K562 (cell line): Measurements from ENCODE around the gene PLAAT1. TPM values are rescaled to one million over a fixed set of nuclear protein-coding genes. Genes with fewer than 3 reads are reported as not detected.

Experiments used
- ATAC-seq: fragments of 200-7000 bp; cut with Tn5 transposase; 3 replicates; pipeline ENCODE4 v1.9.1; 2020; ENCODE audit warnings: moderate library complexity
- BruUV-seq: library from RNA; stranded (reverse); fragments of 400-500 nt; replicated peaks from 2 replicates; lab custom pipeline; 2021; lab: Mats Ljungman, UMichigan
- CTCF ChIA-PET: fragments of 300-600 bp; formaldehyde crosslinking; extraction: SDS; loops from one replicate; lab custom pipeline; 2021; ENCODE audit warnings: low intra/inter-chr PET ratio; lab: Yijun Ruan, JAX
- POLR2A ChIA-PET: fragments of 300-600, 350-650 bp; sonication (Branson Sonifier 250); formaldehyde crosslinking; extraction: SDS; loops from one replicate; lab custom pipeline; 2021; ENCODE audit warnings: antibody characterized with exemption, inconsistent platforms; lab: Yijun Ruan, JAX
- DNase-seq, 4 experiments: peaks; one replicate each; pipeline versions ENCODE4 v3.0.0 to v3.0.0-alpha.2; 2011 to 2018; ENCODE audit warnings: low spot score in 3 of 4, mixed read lengths in 3 of 4; ENCODE audit errors: extremely low read depth in 1 of 4
- FAIRE-seq: peaks from 2 replicates; lab custom pipeline; 2011; peaks lifted over from hg19 to GRCh38; lab: Jason Lieb, UNC
- H2AFZ ChIP-seq: 2 replicates; pipeline ENCODE4 v1.6.0; 2011; ENCODE audit warnings: low read depth, low read length, control low read depth, inconsistent platforms
- H3K27ac ChIP-seq: fragments of 200-600 bp; 3 replicates; pipeline ENCODE4 v1.8.0; 2011; ENCODE audit warnings: low read depth, mild to moderate bottlenecking, control low read depth, inconsistent platforms, low read length, moderate library complexity, mixed read lengths; ENCODE audit errors: extremely low read depth
- H3K27me3 ChIP-seq, 2 experiments: fragments of 300-600 bp in 1 of 2; 2 replicates in 1 of 2; 3 replicates in 1 of 2; pipeline versions ENCODE4 v1.6.0 to v1.8.0; 2011; ENCODE audit warnings: inconsistent platforms in 2 of 2, low read length in 2 of 2, mild to moderate bottlenecking in 1 of 2, mixed read lengths in 1 of 2, moderate library complexity in 1 of 2; ENCODE audit not compliant: control insufficient read depth in 2 of 2, insufficient read depth in 2 of 2
- H3K36me3 ChIP-seq: fragments of 300-600 bp; 3 replicates; pipeline ENCODE4 v1.8.0; 2011; ENCODE audit warnings: mild to moderate bottlenecking, low read length, inconsistent platforms; ENCODE audit not compliant: control insufficient read depth, insufficient read depth
- H3K4me1 ChIP-seq, 2 experiments: fragments of 200-600 bp in 1 of 2; replicated peaks in 1 of 2; 2 replicates in 1 of 2; 3 replicates in 1 of 2; pipeline versions ENCODE4 v1.5.1 to v1.8.0; 2011; ENCODE audit warnings: inconsistent platforms in 2 of 2, low read length in 2 of 2, mild to moderate bottlenecking in 1 of 2, mixed read lengths in 1 of 2, moderate library complexity in 1 of 2; ENCODE audit not compliant: control insufficient read depth in 2 of 2, insufficient read depth in 2 of 2
- H3K4me2 ChIP-seq: 2 replicates; pipeline ENCODE4 v1.6.1; 2011; ENCODE audit warnings: low read length, control low read depth, inconsistent platforms, mixed read lengths; ENCODE audit not compliant: insufficient read depth
- H3K4me3 ChIP-seq: fragments of 200-600 bp; sonication (generic), shearing (Covaris generic); 2 replicates; pipeline ENCODE4 v1.5.1; 2016; ENCODE audit warnings: control low read depth, inconsistent platforms
- H3K79me2 ChIP-seq: fragments of 200-600 bp; 3 replicates; pipeline ENCODE4 v1.8.0; 2011; ENCODE audit warnings: low read length, inconsistent platforms; ENCODE audit not compliant: control insufficient read depth, insufficient read depth
- H3K9ac ChIP-seq, 2 experiments: 2 replicates each; pipeline versions ENCODE4 v1.6.0 to v1.6.1; 2011; ENCODE audit warnings: low read depth in 2 of 2, low read length in 2 of 2, control low read depth in 1 of 2, inconsistent platforms in 1 of 2, mild to moderate bottlenecking in 1 of 2, mixed read lengths in 1 of 2; ENCODE audit not compliant: insufficient read depth in 1 of 2
- H3K9me1 ChIP-seq: one replicate; pipeline ENCODE4 v1.6.0; 2011; ENCODE audit warnings: inconsistent platforms, mild to moderate bottlenecking, low read length, moderate library complexity; ENCODE audit not compliant: control insufficient read depth, insufficient read depth
- H3K9me3 ChIP-seq: replicated peaks from 2 replicates; pipeline ENCODE4 v1.5.1; 2011; ENCODE audit warnings: low read depth, low read length, inconsistent platforms; ENCODE audit not compliant: control insufficient read depth, insufficient read depth
- H4K20me1 ChIP-seq: replicated peaks from 2 replicates; pipeline ENCODE4 v1.6.1; 2011; ENCODE audit warnings: low read length, inconsistent platforms, mixed read lengths; ENCODE audit not compliant: control insufficient read depth, insufficient read depth
- BRD9 ChIP-seq: fragments of 450-650 bp; IDR thresholded peaks from 2 replicates; pipeline ENCODE4 v1.6.1; 2018; ENCODE audit warnings: low read depth; ENCODE audit not compliant: partially characterized antibody
- ELF4 ChIP-seq: fragments of 450-650 bp; formaldehyde crosslinking; IDR thresholded peaks from 2 replicates; pipeline ENCODE4 v1.4.0; 2022; ENCODE audit warnings: missing genetic modification characterization
- FOXJ3 ChIP-seq: sonication (generic); formaldehyde crosslinking; IDR thresholded peaks from 2 replicates; pipeline ENCODE4 v1.4.0; 2020; ENCODE audit warnings: mild to moderate bottlenecking, missing genetic modification reagents
- NR1H2 ChIP-seq: sonication (generic); formaldehyde crosslinking; IDR thresholded peaks from 2 replicates; pipeline ENCODE4 v1.4.0; 2020; ENCODE audit warnings: mild to moderate bottlenecking, missing genetic modification reagents
- PCBP1 ChIP-seq: fragments of 200-400 bp; formaldehyde crosslinking; IDR thresholded peaks from 2 replicates; pipeline ENCODE4 v1.6.1; 2018; ENCODE audit warnings: mild to moderate bottlenecking, low read depth, low read length; ENCODE audit not compliant: poor library complexity, severe bottlenecking
- PCBP2 ChIP-seq: fragments of 200-400 bp; formaldehyde crosslinking; IDR thresholded peaks from 2 replicates; pipeline ENCODE4 v1.6.1; 2018; ENCODE audit warnings: low read length, low read depth, mild to moderate bottlenecking, moderate library complexity; ENCODE audit not compliant: poor library complexity, severe bottlenecking
- PHTF2 ChIP-seq: fragments of 250-450 bp; sonication (Bioruptor Pico); IDR thresholded peaks from 2 replicates; pipeline ENCODE4 v1.5.0; 2021; ENCODE audit warnings: mild to moderate bottlenecking
- PRMT5 ChIP-seq: sonication (generic); formaldehyde crosslinking; IDR thresholded peaks from 2 replicates; pipeline ENCODE4 v1.5.0; 2020; ENCODE audit warnings: missing genetic modification reagents
- TCFL5 ChIP-seq: fragments of 250-450 bp; sonication (Bioruptor Pico); conservative IDR thresholded peaks from 2 replicates; pipeline ENCODE4 v1.6.1; 2021; ENCODE audit warnings: mild to moderate bottlenecking, moderate library complexity, matching md5 sums
- ZFPM2 ChIP-seq: fragments of 250-450 bp; sonication (Bioruptor Pico); IDR thresholded peaks from 2 replicates; pipeline ENCODE4 v1.5.1; 2022; ENCODE audit warnings: mild to moderate bottlenecking
- ZNF3 ChIP-seq: fragments of 250-450 bp; sonication (Bioruptor Pico); IDR thresholded peaks from 2 replicates; pipeline ENCODE4 v1.5.0; 2021; ENCODE audit warnings: mild to moderate bottlenecking, moderate library complexity
- ZNF57 ChIP-seq: fragments of 450-650 bp; formaldehyde crosslinking; IDR thresholded peaks from 2 replicates; pipeline ENCODE4 v1.4.0; 2020; ENCODE audit warnings: mild to moderate bottlenecking, moderate library complexity
- WGBS: fragments of 100-300 bp; shearing (Covaris generic); methylation state at CpG from one replicate; pipeline ENCODE4 v1.1.6; 2016; ENCODE audit warnings: low coverage, mixed read lengths; ENCODE audit not compliant: insufficient coverage; ENCODE audit errors: missing lambda C conversion rate; 5-methylcytosine and 5-hydroxymethylcytosine counted together
- in situ Hi-C: fragments of 300-500 bp; cut with MboI; formaldehyde crosslinking; loops from 4 replicates; pipeline ENCODE4 v1.15.0; 2018; ENCODE audit warnings: inconsistent platforms, mixed read lengths
- intact Hi-C: fragments of 100-400 bp; cut with micrococcal nuclease; formaldehyde crosslinking; loops from 2 replicates; pipeline ENCODE4 v1.14.2; 2022
- polyA plus RNA-seq, 8 experiments: library from polyadenylated mRNA; depleted of rRNA in 4 of 8; stranded (reverse) in 5 of 8; unstranded in 3 of 8; fragments of >200 nt; fragmentation: Nextera tagmentation in 2 of 8; fragmentation: Illumina TruSeq in 1 of 8; extraction: Ambion mirVana in 2 of 8; extraction: Trizol in 1 of 8; gene quantifications; 2 replicates each; pipeline versions ENCODE4 v1.2.1 to v1.2.3, GENCODE V29; 2011 to 2014; ENCODE audit warnings: inconsistent platforms in 1 of 8, missing spikeins in 1 of 8
- total RNA-seq, 7 experiments: library from RNA; depleted of rRNA in 6 of 7; stranded (reverse); fragments of >200 nt in 6 of 7; fragmentation: Illumina TruSeq in 2 of 7; extraction: Trizol in 2 of 7; gene quantifications; 2 replicates each; pipeline versions ENCODE4 v1.2.1 to v1.2.3, GENCODE V29; 2011 to 2021; ENCODE audit warnings: low replicate concordance in 1 of 7
- TF ChIP-seq, protein P1 (sequence below): sonication (generic); formaldehyde crosslinking; IDR thresholded peaks from 2 replicates; pipeline ENCODE4 v1.8.1; 2022; ENCODE audit warnings: missing genetic modification reagents

The PLAAT1 gene
- total and polyA plus RNA-seq, 9 of the 15 experiments (the other 6 are each of a cell fraction or from before 2014, with no cell fraction given), result 0.34 to 3.1 (median 1.5) TPM

DNA sequence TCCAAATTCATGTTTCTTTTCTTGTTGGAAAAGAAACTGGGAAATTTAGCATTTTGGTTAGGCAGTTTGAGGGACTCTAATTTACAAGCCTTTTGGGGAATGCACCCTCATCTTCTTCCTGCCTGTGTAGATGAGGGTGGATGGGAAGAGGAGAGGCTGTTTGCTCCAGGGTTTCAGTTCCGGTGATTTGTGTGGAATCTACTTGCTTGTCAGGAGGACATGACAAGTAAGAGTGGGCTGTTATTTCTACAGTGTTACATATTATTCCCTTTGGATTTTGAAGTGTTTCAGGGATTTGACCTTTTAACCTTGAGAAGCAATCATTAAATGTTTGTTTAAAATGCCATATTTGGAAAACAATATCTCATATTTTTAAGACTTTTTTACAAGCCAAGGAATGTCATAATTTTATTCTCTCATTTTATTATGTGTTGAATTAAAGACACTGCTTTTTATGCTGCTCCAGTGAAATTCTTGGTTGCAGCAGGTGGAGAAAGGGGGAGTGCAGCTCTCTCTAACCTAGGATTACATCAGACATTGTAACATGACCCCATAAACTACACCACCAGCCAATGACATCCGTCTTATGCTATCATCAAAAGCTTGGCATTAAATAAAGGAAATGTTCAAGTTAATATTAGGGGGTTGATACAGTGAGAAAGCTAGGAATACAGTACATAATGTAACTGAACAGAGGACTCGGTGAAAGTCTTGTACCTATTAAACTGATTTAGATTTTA lies 30.2 kb downstream of the PLAAT1 start:
- Histone ChIP-seq H3K4me2 (no peak overlapping the region), H3K9ac (no peak overlapping the region), H3K9me3 (no peaks in the 10 kb centered on the region), H3K27me3 (no peaks in the 10 kb centered on the region), H3K4me1 (no peaks in the 10 kb centered on the region), H3K36me3 (no peaks in the 10 kb centered on the region), H3K27ac (no peak overlapping the region), H3K79me2 (no peaks in the 10 kb centered on the region)
- WGBS, result 7% methylated on average over 3 of the region's 3 CpGs
- ATAC-seq, result no peak
- in situ Hi-C loops (no loop called here), intact Hi-C loops (no loop called here)
- POLR2A ChIA-PET, result no interaction called here
- no peak for DNase-seq
- no peak for FAIRE-seq
- BruUV-seq, result no TSS peak
- no peak for TF ChIP-seq FOXJ3 (CRISPR knock-in tag)
- TF ChIP-seq PCBP1, result no peak
- no peak for TF ChIP-seq PHTF2 (CRISPR knock-in tag)
- TF ChIP-seq, protein P1, sequence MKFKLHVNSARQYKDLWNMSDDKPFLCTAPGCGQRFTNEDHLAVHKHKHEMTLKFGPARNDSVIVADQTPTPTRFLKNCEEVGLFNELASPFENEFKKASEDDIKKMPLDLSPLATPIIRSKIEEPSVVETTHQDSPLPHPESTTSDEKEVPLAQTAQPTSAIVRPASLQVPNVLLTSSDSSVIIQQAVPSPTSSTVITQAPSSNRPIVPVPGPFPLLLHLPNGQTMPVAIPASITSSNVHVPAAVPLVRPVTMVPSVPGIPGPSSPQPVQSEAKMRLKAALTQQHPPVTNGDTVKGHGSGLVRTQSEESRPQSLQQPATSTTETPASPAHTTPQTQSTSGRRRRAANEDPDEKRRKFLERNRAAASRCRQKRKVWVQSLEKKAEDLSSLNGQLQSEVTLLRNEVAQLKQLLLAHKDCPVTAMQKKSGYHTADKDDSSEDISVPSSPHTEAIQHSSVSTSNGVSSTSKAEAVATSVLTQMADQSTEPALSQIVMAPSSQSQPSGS (CRISPR knock-in tag), result no peak
- TF ChIP-seq ZNF3 (CRISPR knock-in tag), result no peak
- TF ChIP-seq ZFPM2 (CRISPR knock-in tag), result no peak
- no peak for TF ChIP-seq ELF4 (CRISPR knock-in tag)
- TF ChIP-seq NR1H2, result no peak
- no peak for TF ChIP-seq BRD9
- no peak for TF ChIP-seq PCBP2
- no peak for TF ChIP-seq ZNF57 (CRISPR knock-in tag)
- TF ChIP-seq TCFL5 (CRISPR knock-in tag), result no peak
- TF ChIP-seq PRMT5 (CRISPR knock-in tag), result no peak
- TF ChIP-seq, all 486 proteins: peak for 0
- CTCF ChIA-PET, result no interaction called here
- Histone ChIP-seq H4K20me1 (no peaks in the 10 kb centered on the region), H3K4me3 (no peak overlapping the region), H3K9me1 (no peaks in the 10 kb centered on the region), H2AFZ (no peak overlapping the region)
